ENCODE measurements around the gene PIEZO1.
"Not testable (repeated sequence)": the region's sequence is repeated elsewhere in the genome, so short reads cannot be mapped to it uniquely, and the experiment has no call there.

The PIEZO1 gene

DNA sequence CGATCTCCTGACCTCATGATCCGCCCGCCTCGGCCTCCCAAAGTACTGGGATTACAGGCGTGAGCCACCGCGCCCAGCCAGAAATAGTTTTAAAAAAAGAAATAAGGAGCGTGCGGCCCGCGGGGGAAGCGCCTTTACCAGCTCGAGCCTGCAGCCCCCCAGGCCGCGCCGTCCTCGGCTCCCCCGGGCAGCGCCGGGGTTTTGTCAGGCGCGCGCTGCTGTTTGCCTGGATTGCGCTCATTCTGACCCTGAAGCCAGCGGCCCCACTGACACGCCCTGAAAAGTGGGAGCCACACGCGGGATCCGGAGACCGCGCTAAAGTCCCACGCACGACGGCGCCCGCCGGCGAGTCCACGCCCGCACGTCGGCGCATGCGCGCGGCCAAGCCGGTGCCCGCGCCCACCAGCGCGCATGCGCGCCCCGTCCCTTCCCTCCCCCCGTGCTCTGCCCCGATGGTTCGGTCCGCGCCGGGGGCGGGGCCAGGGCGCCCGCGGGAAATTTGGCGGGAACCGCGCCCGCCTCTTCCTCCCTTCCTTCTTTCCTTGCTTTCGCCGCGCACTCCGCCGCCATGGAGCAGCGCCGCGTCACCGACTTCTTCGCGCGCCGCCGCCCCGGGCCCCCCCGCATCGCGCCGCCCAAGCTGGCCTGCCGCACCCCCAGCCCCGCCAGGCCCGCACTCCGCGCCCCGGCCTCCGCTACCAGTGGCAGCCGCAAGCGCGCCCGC, 18.4 kb upstream of the PIEZO1 start, which contains the start of gene CDT1:
Gene CDT1, plus strand, starts transcription at position 526 of the 724 bp plus-strand sequence. Its CDS starts 43 bp downstream, at position 569.
- peak; percentile 87 for DNase-seq

DNA sequence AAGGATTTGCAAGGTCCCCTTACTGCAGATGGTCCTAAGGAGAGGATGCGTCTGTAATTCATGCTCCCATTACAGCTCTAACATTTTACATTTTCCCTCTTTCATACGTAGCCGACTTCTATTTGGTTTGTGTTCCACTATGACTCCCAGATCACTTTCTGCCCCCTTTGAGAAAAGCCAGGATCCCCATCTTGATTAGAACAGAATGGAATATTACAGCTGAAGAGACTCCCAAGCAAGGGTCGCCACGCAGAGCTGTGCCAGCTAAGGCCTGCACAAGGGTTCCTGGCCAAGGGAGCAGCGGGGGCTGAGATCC, 15.2 kb upstream of the PIEZO1 start:
- DNase-seq: no peak

DNA sequence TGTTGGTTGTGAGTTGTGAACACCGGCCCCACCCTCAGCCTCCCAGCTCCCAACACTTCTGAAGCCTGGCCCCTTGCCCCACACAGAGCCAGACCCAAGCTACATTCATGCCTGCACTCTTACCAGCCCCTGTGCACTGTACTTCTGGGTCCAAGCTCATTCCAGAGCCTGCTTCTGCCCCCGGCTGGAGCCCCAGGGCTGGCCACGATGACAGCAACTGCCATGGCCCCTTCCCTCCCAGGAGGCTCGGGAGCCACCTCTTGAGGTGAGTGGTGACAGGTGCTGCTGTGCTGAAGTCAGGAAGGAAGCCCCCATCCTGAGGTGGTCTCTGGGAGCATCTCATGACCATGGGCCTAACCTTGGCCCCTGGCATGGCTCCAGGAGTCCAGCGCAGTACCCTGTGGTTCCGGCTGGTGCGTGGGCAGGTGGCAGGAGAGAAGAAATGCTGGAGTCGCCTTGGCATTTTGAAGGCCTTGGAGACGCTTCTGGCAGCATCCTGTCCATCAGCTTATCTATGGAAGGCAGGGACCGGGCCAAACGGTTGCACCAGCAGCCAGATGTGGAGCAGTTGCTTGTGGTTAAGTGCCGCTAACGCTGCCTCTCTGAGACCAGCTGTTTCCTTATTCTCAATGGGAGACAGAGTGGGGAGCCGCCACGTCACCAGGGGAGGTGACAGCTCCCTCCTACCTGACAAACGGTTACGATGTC, 14.7 kb upstream of the PIEZO1 start:
- peak in 1 of 2 donors; percentile 32 for DNase-seq

DNA sequence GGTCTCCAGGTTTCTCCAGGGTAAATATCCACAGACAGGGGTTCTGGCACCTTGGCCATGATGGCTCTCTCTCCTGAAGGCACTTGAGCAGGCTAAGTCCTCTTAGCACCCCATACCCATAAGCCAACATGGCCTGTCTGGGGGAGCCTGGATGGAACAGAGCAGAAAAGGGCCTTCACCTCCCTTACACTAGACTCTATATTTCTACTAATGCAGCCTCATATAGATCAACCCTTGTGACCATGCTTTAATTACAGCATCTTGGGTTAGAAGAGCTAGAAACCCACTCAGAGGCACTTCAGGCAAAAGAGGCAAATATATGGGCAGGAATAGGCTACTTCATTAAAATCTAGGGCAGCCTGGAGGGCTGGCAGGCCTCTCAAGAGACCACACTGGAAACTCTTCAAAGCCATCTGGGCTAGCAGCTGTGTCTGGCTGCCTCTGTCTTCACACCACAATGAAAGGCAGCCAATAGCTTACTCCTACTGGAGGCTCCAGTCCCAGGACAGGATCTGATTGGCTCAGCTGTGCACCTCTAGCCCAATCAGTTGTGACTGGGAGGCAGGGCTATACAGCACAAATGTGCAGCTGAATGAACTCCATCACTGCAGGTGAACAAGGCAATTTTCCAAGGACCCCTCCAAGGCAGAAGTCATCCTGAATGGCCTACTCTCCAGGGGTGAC, 13.9 kb upstream of the PIEZO1 start:
- no peak for DNase-seq

DNA sequence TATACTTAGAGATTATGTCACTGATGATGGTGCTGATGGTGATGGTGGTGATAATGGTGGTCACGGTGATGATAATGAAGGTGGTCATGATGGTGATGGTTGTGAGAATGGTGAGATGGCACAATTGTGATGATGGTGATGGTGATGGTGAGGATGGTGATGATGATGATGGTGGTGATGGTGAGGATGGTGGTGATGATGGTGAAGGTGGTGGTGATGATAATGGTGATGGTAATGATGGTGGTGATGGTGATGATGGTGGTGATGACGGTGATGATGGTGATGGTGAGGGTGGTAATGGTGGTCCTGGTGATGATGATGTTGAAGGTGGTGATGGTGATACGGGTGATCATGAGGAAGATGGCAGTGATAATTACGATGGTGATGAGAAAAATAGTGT, 13.1 kb upstream of the PIEZO1 start:
- no peak for DNase-seq

DNA sequence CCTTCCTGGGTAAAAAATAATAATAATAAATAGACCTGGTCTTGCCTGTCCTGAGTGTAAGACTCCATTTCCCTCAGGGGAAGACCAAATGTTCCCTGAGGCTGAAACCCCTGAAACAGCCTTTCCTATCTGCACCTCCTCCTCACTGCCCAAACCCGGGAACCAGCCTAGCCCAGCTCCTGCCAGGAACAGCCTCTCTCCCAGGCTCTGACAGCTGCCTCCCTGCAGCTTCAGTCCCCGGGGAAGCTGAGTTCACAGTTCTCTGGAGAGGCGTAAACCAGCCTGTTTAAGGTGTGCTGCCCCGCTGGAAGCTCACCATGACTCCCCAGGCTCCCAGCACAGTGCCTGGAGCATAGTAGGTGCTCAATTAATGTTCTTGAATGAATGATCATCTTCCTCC, 11.3 kb upstream of the PIEZO1 start:
- no peak for DNase-seq

DNA sequence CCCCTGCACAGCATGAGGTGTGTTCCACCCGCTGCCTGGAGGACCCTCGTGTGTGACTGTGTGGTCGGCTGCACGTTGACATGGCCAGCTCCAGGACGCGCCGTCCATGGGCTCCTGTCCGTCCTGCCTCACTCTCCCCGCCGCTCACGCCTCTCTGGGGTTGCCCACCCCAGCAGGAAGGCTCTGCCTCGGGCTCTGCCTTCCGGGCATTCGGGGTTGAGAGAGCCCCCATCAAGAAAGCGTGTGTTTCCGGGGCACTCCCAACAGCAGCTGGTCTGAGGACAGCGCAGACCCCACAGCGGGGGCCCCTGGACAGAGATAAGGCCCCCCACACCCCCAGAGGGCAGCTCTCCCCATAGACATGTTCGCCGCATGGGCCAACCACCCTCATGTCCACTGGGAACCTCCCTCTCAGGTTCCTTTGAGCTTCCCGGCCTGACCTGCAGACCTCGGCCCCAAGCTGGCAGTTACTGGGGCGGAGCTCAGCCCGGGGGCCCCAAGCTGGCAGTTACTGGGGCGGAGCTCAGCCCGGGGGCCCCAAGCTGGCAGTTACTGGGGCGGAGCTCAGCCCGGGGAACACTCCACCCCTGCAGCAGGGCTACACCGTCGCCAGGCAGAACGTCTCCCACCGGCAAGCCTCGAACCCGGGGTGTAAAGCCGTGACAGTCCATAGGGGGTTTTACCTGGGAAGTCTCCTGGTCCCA, 8.4 kb upstream of the PIEZO1 start:
- no peak for DNase-seq

DNA sequence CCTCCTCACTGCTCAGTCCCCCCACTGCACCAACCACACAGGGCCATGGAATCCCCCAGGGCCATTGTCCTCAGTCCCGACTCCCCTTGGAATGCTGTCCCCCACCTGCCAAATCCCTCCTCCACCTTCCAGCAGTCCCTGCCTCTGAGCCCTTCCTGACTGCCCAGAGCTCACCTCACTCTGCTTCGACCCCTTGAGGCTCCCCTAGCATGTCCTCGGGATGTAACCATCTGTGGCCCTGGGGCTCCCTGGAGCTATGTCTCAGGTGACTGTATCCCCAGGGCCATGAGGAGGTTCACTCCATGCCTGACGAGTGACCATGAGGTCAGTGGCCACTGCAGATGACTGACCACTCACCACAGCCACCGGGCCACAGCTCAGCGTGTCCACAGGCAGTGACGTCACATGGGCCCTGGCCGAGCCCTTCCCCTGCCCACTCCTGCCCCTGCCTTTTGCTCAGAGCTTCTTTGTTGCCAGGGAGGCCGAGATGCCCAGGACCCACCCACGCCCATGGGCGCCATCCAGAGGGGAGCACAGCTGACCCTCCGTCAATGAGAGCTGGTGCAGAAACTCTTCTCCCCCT, 7.7 kb upstream of the PIEZO1 start:
- DNase-seq: no peak

DNA sequence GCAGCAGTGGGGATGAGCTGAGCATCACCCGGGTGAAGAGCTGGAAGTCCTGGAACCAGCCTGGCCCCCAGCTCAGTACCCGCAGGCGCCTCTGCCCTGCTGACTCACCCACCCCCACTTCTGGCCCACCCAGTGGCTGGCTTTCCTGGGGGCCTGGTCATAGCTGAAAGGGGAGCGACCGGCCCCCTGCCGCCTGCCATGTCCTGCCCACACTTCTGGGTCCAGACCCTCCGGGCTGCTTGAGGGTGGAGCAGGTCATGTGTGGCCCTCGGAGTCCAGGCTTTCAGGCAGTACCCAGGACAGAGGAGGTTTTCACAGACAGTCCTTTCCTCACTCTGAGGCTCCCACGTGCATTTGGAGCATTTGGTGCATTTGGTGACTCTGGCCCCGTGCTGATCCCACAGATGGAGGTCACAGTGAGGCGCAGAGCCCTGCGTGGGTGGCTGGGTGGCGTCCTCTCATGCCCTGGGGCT, 7.1 kb upstream of the PIEZO1 start:
- no peak for DNase-seq

DNA sequence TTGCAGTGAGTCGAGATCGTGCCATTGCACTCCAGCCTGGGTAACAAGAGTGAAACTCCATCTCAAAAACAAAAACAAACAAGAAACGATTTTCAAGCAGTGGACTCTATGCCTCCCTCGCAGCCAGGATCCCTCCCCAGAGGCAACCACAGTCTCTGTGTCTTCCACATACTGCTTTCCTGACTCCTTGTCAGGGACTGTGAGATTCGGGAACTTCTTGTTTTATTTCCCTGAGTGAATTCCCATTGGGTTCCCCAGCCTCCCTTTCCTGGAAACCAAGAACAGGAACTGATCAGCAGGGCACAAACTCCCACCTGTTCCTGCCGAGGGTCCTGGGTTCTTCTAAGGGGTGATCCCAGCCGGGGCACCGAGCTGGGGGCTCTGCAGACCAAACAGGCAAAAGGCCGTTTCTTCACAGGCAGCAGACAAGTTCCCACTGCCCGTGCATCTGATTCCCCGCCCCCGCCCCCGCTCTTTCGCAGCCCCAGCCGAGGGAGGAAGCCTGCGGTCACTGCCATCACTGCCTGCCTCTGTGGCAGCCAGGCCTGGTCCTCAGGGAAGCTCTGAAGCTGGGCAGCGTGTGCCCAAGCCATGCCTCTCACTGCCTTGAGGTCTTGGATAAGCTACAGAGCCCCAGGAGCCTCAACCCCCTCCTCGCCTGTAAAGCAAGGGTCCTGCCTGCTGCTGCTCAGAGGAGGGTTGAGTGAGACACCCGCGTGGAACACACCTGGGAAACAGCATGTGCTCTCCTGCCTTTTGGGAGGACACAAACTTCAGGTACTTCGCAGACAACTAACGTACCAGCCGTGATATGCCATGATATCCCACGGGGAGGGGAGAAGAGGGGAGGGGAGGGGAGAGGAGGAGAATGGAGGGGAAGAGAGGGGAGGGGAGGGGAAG, 5.5 kb upstream of the PIEZO1 start:
- peak; percentile 63 to 73 for DNase-seq

DNA sequence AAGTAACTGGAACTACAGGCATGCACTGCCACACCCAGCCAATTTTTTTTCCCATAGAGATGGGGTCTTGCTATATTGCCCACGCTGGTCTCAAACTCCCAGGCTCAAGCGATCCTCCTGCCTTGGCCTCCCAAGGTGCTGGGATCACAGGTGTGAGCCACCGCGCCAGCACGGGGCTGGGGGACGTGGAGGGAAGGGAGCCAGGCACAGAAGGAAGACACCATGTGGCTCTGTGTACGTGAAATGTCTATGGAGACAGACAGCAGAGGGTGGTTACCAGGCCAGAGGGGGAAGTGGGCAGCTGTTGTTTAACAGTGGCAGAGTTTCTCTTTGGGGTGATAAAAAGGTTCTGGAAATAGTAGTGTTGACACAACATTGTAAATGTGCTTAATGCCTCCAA, 4.6 kb upstream of the PIEZO1 start:
- DNase-seq: no peak

DNA sequence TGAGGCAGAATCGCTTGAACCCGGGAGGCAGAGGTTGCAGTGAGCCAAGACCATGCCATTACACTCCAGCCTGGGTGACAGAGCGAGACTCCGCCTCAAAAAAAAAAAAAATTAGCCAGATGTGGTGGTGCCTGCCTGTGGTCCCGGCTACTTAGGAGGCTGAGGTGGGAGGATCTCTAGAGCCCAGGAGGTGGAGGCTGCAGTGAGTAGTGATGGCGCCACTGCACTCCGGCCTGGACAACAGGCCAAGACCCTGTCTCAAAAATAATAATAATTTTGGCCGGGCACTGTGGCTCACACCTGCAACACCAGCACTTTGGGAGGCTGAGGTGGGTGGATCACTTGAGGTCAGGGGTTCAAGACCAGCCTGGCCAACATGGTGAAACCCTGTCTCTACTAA, 3.7 kb upstream of the PIEZO1 start:
- DNase-seq: not testable (repeated sequence)

DNA sequence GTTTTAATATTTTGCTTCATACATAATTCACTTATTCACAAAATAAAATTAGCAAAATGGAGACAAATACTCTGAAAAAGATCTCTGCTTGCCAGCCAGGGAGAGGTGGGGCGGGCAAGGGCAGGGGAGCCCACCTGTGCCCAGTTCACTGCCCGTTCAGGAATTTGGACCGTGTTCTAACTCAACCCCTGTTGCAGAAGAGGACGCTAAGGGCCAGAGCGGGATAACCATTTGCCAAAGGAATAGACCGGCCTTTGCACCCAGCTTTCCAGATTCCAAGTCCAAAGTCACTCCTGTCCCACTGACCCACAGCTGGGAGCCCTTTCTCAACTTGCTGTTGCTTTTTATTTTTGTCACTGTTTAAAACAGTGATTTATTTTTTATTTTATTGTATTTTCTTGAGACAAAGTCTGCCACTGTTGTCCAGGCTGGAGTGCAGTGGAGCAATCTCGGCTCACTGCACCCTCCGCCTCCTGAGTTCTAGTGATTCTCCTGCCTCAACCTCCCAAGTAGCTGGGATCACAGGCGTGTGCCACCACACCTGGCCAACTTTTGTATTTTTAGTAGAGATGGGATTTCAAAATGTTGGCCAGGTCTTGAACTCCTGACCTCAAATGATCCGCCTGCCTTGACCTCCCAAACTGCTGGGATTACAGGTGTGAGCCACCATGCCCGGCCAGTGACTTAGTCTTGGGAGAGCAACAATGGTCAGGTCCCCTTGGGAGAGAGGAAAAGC, 2.7 kb upstream of the PIEZO1 start:
- DNase-seq: no peak

DNA sequence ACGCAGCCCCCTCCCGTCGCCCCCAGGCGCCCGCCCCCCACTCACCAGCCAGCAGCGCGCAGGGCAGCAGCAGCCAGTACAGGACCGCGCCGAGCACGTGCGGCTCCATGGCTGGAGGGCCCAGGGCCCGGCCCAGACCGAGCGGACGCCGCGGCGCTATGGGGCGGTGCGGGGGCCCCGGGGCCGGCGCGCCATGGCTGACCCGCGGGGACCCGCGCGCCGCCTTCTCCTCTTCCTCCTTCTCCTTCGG, 239 bp downstream of the PIEZO1 start:
- no peak for DNase-seq

DNA sequence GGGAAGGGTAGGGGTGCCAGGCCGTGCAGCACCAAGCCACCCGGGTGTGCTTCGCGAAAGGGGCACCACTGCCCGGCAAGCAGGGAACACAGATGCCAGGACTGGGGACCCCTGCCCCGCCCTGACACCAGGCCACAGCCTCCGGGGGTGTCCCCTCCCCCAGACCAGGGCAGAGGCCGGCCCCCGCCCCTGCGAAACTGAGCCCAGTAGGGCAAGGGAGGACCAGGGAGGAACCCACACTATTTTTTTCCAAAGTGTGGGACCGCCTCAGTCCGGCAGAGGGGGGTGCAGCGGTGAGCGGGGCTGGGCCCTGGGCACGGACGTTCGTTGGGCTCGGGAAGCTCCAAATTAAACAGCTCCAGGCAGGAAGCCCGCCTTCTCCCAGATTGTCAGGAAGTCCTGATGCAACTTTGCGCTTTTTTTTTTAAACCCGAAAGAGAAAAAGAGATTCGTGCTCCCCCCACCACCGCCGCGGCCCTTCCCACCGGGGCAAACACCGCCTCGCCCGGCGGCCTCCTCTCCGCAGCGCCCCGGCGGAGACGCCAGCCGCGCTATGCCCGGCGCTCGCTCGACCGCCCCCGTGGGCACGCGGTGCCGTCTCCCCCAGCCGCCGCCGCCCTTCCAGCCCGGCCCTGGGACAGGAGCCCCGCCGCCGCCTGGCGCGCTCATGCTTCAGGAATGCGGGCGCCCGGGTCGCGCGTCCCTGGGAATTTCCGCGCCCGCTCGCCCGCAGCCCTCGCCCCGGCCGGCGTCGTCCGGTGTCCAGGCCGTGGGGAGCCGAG, 755 bp downstream of the PIEZO1 start:
- peak; percentile 52 to 62 for DNase-seq

DNA sequence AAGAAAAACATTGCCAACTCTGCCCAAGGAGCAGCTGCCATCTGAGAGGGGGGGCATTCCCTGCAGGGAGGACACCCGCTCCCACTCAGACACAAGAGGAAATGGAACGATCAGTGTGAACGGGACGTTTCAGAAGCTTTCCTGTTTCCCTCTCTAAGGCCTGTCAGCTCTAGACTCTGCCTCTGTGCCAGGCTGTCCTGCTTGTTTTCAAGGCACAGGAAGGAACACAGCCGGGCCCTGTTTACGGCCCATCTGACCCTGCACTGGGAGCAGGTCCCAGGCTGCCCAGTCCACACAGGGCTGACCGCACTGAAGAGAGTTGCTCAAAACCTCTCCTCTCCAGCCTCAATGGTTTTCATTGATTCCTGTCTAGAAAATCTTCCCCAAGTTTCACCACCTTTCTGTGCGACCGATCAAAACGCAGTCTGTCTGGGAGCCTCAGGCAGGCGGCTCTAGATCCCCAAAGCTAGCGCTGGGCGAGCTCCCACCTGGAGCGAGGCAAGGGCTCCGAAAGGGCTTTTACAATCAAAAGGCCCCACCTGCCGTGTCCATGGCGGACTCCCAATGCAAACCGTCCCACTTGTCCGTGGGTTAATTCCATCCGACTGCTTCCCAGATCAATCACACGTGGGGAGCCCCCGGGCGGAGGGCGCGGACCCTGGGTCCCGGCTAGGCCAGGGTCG, 1.5 kb downstream of the PIEZO1 start:
- DNase-seq: peak in 1 of 2 donors; percentile 17

DNA sequence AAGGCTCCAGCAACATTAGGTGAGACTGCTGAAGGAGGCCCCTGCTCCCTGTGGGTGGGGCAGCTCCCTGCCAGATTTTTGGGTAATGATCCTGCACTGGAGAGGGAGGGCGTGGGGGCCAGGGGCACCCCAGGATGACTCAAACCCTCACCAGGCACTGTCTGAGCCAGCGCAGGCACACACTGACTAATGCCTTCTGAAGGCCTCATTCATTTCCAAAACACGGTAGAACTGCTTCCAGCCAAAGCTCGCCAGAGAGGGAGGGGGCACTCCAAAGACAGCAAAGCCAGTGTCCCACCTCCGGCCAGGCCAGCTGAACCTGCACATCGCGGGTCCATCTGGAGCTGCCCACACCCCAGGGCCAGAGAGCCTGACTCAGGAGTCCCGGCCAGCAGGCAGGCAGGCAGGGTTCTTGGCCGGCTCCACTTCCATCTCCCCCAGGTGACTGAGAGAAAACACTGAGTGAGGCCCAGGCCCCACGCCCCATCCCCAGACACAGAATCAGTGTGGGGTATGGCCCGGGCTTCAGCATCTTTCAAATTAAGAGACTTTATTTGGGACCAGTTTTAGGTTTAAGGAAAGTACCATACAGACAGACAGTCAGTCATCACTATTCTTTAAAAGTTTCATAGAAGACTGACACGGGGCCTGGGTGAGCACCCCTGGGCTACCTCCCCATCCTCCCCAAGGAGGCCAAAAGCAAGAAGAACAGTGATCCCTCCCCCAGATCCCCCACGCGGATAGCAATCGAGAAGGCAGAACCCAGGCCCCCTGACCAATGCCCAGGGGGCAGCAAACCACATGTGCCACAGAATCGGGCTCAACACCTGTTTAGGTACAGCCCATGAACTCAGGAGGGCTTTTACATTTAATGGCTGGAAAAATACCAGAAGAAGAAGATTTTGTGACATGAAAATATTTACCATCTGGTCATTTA, 2.3 kb downstream of the PIEZO1 start:
- DNase-seq: peak; percentile 83 to 86

All from stimulated activated CD4-positive, alpha-beta T cell treated with anti-CD3 and anti-CD28 coated beads, Interleukin-2, amount 100 ng/mL, for 24 hours (primary cell).